ENCODE results near the gene CADPS.

Gene CADPS

DNA sequence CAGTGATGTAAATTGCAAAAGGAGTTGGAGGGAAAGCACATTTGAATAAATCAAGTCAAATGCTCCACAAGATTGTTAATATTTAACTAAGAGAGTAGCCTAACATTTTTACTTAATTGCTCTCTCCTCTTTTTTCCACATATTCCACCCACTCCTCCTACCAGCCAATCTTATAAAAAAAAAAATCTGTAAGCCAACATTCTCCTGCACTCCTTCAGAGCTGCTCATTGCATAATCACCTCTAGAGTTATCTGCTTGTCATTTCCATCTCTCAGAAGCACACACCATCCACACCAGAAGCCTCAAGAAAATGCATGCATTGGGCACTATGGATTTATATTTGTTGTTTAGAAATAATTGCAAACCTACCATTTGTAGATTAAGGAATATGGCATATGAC, 64.1 kb downstream of the CADPS start:
- Histone ChIP-seq H3K9me3 (no peaks in the 10 kb centered on the region), H3K4me1 (ENCODE audit: control insufficient read depth in 1 of 2, insufficient read depth in 1 of 2, low read depth in 1 of 2, low read length in 1 of 2) (no peaks in the 10 kb centered on the region), H3K36me3 (no peaks in the 10 kb centered on the region), H3K27me3 (no peaks in the 10 kb centered on the region), H3K4me3 (ENCODE audit: low read depth in 1 of 2, low read length in 1 of 2) (no peak overlapping the region), H3K27ac (no peak overlapping the region)
- TF ChIP-seq, protein P1, sequence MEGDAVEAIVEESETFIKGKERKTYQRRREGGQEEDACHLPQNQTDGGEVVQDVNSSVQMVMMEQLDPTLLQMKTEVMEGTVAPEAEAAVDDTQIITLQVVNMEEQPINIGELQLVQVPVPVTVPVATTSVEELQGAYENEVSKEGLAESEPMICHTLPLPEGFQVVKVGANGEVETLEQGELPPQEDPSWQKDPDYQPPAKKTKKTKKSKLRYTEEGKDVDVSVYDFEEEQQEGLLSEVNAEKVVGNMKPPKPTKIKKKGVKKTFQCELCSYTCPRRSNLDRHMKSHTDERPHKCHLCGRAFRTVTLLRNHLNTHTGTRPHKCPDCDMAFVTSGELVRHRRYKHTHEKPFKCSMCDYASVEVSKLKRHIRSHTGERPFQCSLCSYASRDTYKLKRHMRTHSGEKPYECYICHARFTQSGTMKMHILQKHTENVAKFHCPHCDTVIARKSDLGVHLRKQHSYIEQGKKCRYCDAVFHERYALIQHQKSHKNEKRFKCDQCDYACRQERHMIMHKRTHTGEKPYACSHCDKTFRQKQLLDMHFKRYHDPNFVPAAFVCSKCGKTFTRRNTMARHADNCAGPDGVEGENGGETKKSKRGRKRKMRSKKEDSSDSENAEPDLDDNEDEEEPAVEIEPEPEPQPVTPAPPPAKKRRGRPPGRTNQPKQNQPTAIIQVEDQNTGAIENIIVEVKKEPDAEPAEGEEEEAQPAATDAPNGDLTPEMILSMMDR (IDR thresholded peaks at IDR 0.05) = no peak

DNA sequence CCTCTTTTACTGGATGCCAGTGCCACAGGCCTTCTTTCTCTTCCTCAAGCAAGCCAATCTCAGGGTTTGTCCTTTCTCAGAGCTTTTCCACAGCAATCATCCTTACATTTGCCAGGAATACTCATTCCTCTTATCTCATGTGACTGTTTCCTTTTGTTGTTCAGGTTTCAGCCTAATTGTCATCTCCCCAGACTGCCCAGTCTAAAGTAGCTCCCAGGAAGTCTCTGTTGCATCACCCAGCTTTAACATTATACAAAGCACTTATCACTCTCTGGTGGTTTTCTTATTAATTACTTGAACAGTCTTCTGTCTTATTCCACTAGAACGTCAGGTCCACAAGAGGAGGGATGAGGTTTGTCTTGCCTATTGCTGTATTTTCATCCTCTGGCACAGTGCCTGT, 65.8 kb downstream of the CADPS start:
- Histone ChIP-seq H3K27me3 (no peaks in the 10 kb centered on the region), H3K9me3 (no peaks in the 10 kb centered on the region), H3K36me3 (no peaks in the 10 kb centered on the region), H3K4me3 (ENCODE audit: low read depth in 1 of 2, low read length in 1 of 2) (no peak overlapping the region), H3K27ac (no peak overlapping the region), H3K4me1 (ENCODE audit: control insufficient read depth in 1 of 2, insufficient read depth in 1 of 2, low read depth in 1 of 2, low read length in 1 of 2) (no peaks in the 10 kb centered on the region)
- TF ChIP-seq, protein P1 (IDR thresholded peaks at IDR 0.05) = no peak

DNA sequence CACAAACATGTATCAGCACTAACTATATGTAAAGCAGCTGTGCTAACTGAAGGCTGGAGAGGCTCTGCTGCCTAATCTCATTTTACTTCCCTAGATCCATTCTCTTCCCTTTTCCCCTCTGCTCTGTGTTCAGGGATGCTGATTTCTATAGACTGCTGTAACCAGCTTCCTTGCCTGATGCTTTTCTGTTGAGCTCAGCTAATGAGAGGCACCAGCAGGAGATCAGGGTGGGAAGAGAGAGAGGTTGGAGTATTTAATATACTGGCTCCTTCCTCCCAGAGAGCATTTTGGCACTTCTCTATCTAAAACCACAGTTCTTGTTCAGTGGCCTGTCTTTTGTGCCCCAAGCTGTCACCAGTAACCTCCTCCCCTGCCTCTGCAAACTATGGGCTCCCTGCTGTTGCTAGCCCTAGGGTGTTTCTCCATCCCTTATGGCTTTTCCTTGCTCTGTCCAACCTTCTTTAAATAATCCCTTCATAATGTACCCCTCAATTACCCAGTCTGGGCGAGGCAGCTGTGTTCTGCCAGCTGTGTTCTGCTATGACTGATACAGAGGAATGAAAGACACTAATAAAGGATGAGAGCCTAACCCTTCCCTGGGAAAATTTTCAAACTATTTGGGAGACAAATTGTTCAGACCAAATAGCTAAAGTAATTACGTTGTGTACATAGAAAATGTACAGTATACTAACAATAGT, 69.5 kb downstream of the CADPS start:
- Histone ChIP-seq H3K4me3 (ENCODE audit: low read depth in 1 of 2, low read length in 1 of 2) (no peak overlapping the region), H3K27me3 (no peaks in the 10 kb centered on the region), H3K4me1 (ENCODE audit: control insufficient read depth in 1 of 2, insufficient read depth in 1 of 2, low read depth in 1 of 2, low read length in 1 of 2) (no peaks in the 10 kb centered on the region), H3K9me3 (no peaks in the 10 kb centered on the region), H3K27ac (no peak overlapping the region), H3K36me3 (no peaks in the 10 kb centered on the region)
- TF ChIP-seq, protein P1 (IDR thresholded peaks at IDR 0.05) = no peak

DNA sequence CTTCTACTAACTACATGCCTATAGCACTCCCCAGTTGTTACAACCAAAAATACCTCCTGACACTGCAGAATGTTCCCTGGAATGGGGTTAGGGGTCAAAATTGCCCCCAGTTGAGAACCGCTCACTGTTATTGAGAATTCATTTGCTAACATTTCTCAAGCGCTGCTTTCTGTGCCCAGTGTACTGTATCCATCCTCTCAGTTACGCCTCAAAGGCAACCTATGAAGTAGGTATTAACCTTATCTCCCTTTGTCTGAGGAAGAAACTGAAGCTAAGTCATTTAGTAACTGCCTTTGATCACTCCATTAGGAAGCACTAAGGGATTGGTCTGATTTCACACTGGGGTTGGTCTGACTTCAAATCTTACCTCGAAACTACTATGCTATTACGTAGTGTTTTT, 70.1 kb downstream of the CADPS start:
- H3K27ac ChIP-seq = no peak overlapping the region
- no peaks in the 10 kb centered on the region for H3K4me1 ChIP-seq (ENCODE audit: control insufficient read depth in 1 of 2, insufficient read depth in 1 of 2, low read depth in 1 of 2, low read length in 1 of 2)
- no peaks in the 10 kb centered on the region for H3K27me3 ChIP-seq
- TF ChIP-seq, protein P1 (IDR thresholded peaks at IDR 0.05) = no peak
- no peak overlapping the region for H3K4me3 ChIP-seq (ENCODE audit: low read depth in 1 of 2, low read length in 1 of 2)
- no peaks in the 10 kb centered on the region for H3K36me3 ChIP-seq
- H3K9me3 ChIP-seq = no peaks in the 10 kb centered on the region

DNA sequence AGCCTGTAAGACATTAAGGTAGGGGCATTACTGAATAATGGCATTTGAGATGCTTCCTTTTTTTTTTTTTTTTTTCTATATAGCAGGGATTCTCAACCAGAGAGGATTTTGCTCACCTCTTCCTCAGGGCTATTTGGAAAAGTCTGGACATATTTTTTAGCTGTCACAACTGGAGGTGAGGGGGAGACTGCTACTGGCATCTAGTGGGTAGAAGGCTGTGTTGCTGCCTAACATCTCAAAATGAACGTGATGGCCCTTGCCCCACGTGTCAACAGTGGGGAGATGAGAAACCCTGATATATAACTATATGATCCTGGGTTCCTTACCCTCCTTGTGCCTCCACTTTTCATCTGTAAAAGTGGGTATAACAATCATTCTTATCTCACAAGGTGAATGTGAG, 71.9 kb downstream of the CADPS start:
- H3K9me3 ChIP-seq = no peaks in the 10 kb centered on the region
- H3K4me1 ChIP-seq (ENCODE audit: control insufficient read depth in 1 of 2, insufficient read depth in 1 of 2, low read depth in 1 of 2, low read length in 1 of 2) = no peaks in the 10 kb centered on the region
- no peaks in the 10 kb centered on the region for H3K27me3 ChIP-seq
- TF ChIP-seq, protein P1 (IDR thresholded peaks at IDR 0.05) = no peak
- no peaks in the 10 kb centered on the region for H3K36me3 ChIP-seq
- H3K4me3 ChIP-seq (ENCODE audit: low read depth in 1 of 2, low read length in 1 of 2) = no peak overlapping the region
- H3K27ac ChIP-seq = no peak overlapping the region

Data from neutrophil (primary cell).